Endothelial cell of umbilical vein (primary cell): ENCODE measurements around the gene KIAA2012. TPM values are rescaled to one million over a fixed set of nuclear protein-coding genes. Genes with fewer than 3 reads are reported as not detected.

Experiments used
- BruUV-seq: library from RNA; stranded (reverse); fragments of 400-500 nt; replicated peaks from 2 replicates; lab custom pipeline; 2021; lab: Mats Ljungman, UMichigan
- CTCF ChIA-PET: fragments of 300-600, 350-600 bp; sonication (Branson Sonifier 250); formaldehyde crosslinking; loops from one replicate; lab custom pipeline; 2021; ENCODE audit warnings: antibody characterized with exemption, inconsistent platforms; lab: Charles Lee
- POLR2A ChIA-PET: fragments of 300-600, 350-600 bp; sonication (Branson Sonifier 250); formaldehyde crosslinking; loops from one replicate; lab custom pipeline; 2021; ENCODE audit warnings: antibody characterized with exemption, inconsistent platforms; lab: Charles Lee
- DNase-seq: peaks from one replicate; pipeline ENCODE4 v3.0.0-alpha.2; 2011; ENCODE audit warnings: low read depth, low spot score
- FAIRE-seq: peaks from 2 replicates; lab custom pipeline; 2011; peaks lifted over from hg19 to GRCh38; lab: Jason Lieb, UNC
- H2AFZ ChIP-seq: 2 replicates; pipeline ENCODE4 v1.6.0; 2012; ENCODE audit warnings: low read depth, low read length, control low read depth, inconsistent platforms
- H3K27ac ChIP-seq: 2 replicates; pipeline ENCODE4 v1.5.1; 2011; ENCODE audit warnings: low read depth, mild to moderate bottlenecking, control low read depth, low read length, moderate library complexity; ENCODE audit not compliant: insufficient read depth
- H3K27me3 ChIP-seq, 2 experiments: 2 replicates each; pipeline versions ENCODE4 v1.6.0 to v1.6.1; 2011; ENCODE audit warnings: low read length in 2 of 2, mixed read lengths in 1 of 2; ENCODE audit not compliant: control insufficient read depth in 2 of 2, insufficient read depth in 2 of 2
- H3K36me3 ChIP-seq, 2 experiments: 2 replicates in 1 of 2; 3 replicates in 1 of 2; pipeline ENCODE4 v1.5.1; 2011; ENCODE audit warnings: low read length in 2 of 2, mild to moderate bottlenecking in 1 of 2, moderate library complexity in 1 of 2; ENCODE audit not compliant: control insufficient read depth in 2 of 2, insufficient read depth in 2 of 2; ENCODE audit errors: extremely low read depth in 1 of 2
- H3K4me1 ChIP-seq: 3 replicates; pipeline ENCODE4 v1.5.1; 2011; ENCODE audit warnings: mild to moderate bottlenecking, low read length; ENCODE audit not compliant: control insufficient read depth, insufficient read depth; ENCODE audit errors: extremely low read depth
- H3K4me2 ChIP-seq: 2 replicates; pipeline ENCODE4 v1.6.1; 2011; ENCODE audit warnings: low read length, control low read depth, mixed read lengths; ENCODE audit not compliant: insufficient read depth
- H3K4me3 ChIP-seq, 3 experiments: fragments of 200-600 bp in 1 of 3; sonication (generic), shearing (Covaris generic) in 1 of 3; replicated peaks in 1 of 3; 2 replicates each; pipeline ENCODE4 v1.5.1; 2011 to 2016; ENCODE audit warnings: control low read depth in 3 of 3, low read length in 3 of 3, mild to moderate bottlenecking in 2 of 3, inconsistent platforms in 1 of 3, low read depth in 1 of 3, moderate library complexity in 1 of 3; ENCODE audit not compliant: insufficient read depth in 1 of 3
- H3K79me2 ChIP-seq: 2 replicates; pipeline ENCODE4 v1.6.0; 2012; ENCODE audit warnings: low read length, inconsistent platforms; ENCODE audit not compliant: control insufficient read depth, insufficient read depth
- H3K9ac ChIP-seq: replicated peaks from 2 replicates; pipeline ENCODE3; 2011; ENCODE audit warnings: low read length, control low read depth; ENCODE audit not compliant: insufficient read depth; ENCODE audit errors: extremely low read depth
- H3K9me1 ChIP-seq: replicated peaks from 3 replicates; pipeline ENCODE4 v1.6.0; 2011; ENCODE audit warnings: mild to moderate bottlenecking, low read length; ENCODE audit not compliant: control insufficient read depth, insufficient read depth; ENCODE audit errors: extremely low read depth
- H3K9me3 ChIP-seq: replicated peaks from 2 replicates; pipeline ENCODE4 v1.5.1; 2012; ENCODE audit warnings: low read length, inconsistent platforms; ENCODE audit not compliant: control insufficient read depth, insufficient read depth
- H4K20me1 ChIP-seq: replicated peaks from 2 replicates; pipeline ENCODE3; 2011; ENCODE audit warnings: mild to moderate bottlenecking, low read length; ENCODE audit not compliant: control insufficient read depth, insufficient read depth; ENCODE audit errors: extremely low read depth
- CTCF ChIP-seq, 2 donors: IDR thresholded peaks; 1 replicate in 1 of 2; 2 replicates in 1 of 2; pipeline ENCODE4 v1.5.1; 2011; ENCODE audit warnings: low read length in 2 of 2, mild to moderate bottlenecking in 2 of 2, moderate library complexity in 2 of 2, control low read depth in 1 of 2, inconsistent platforms in 1 of 2, low read depth in 1 of 2; ENCODE audit not compliant: insufficient read depth in 1 of 2; ENCODE audit errors: extremely low read depth in 1 of 2
- EZH2 ChIP-seq: IDR thresholded peaks from 2 replicates; pipeline ENCODE4 v1.6.1; 2012; ENCODE audit warnings: borderline replicate concordance, low read depth, mild to moderate bottlenecking, moderate library complexity, low read length, inconsistent platforms; ENCODE audit not compliant: severe bottlenecking
- FOS ChIP-seq: IDR thresholded peaks from 2 replicates; pipeline ENCODE4 v1.6.1; 2011; ENCODE audit warnings: mild to moderate bottlenecking, low read length, moderate library complexity, borderline replicate concordance; ENCODE audit not compliant: insufficient read depth
- GATA2 ChIP-seq: IDR thresholded peaks from 2 replicates; pipeline ENCODE4 v1.7.0; 2011; ENCODE audit warnings: low read depth, mild to moderate bottlenecking, moderate library complexity, mixed read lengths, low read length; ENCODE audit not compliant: insufficient read length, insufficient read depth
- JUN ChIP-seq: IDR thresholded peaks from 2 replicates; pipeline ENCODE4 v1.6.1; 2011; ENCODE audit warnings: borderline replicate concordance, low read depth; ENCODE audit not compliant: insufficient read length, insufficient read depth
- MAX ChIP-seq: IDR thresholded peaks from 2 replicates; pipeline ENCODE4 v1.6.1; 2011; ENCODE audit not compliant: insufficient read depth, insufficient read length
- MYC ChIP-seq: IDR thresholded peaks from one replicate; pipeline ENCODE4 v1.6.1; 2011; ENCODE audit warnings: mild to moderate bottlenecking, low read depth, low read length
- POLR2A ChIP-seq: IDR thresholded peaks from 2 replicates; pipeline ENCODE4 v1.6.1; 2012; ENCODE audit warnings: low read depth, mild to moderate bottlenecking, control low read depth, low read length
- POLR2AphosphoS5 ChIP-seq: IDR thresholded peaks from 2 replicates; pipeline ENCODE4 v1.6.1; 2012; ENCODE audit warnings: low read depth, mild to moderate bottlenecking, control low read depth, low read length, moderate library complexity; ENCODE audit not compliant: insufficient read depth
- dilution Hi-C: fragments of 300-500 bp; cut with MboI; formaldehyde crosslinking; loops from one replicate; pipeline ENCODE4 v1.15.0; 2019; ENCODE audit warnings: low sequenced_read_pairs; ENCODE audit not compliant: extremely low pct_ligation_motif_present
- intact Hi-C: fragments of 100-400 bp; cut with micrococcal nuclease; formaldehyde crosslinking; loops from one replicate; pipeline ENCODE4 v1.10.0; 2022
- polyA plus RNA-seq, 4 experiments: library from polyadenylated mRNA; depleted of rRNA in 3 of 4; stranded (reverse) in 3 of 4; unstranded in 1 of 4; fragments of >200 nt; gene quantifications; 2 replicates each; pipeline versions ENCODE4 v1.2.1 to v1.2.3, GENCODE V29; 2011 to 2012; ENCODE audit warnings: missing spikeins in 1 of 4
- total RNA-seq: library from RNA; stranded (reverse); gene quantifications from 2 replicates; pipeline ENCODE4 v1.2.3, GENCODE V29; 2021

The KIAA2012 gene
- total and polyA plus RNA-seq, 2 donors (not counting 3 experiments of a cell fraction or from before 2014, with no cell fraction given): not detected

GRCh38 chr2:202112041-202112440 lies 39.0 kb downstream of the KIAA2012 start:
- H3K9me3 ChIP-seq: no peaks in the 10 kb centered on the region
- no peaks in the 10 kb centered on the region for H4K20me1 ChIP-seq
- no peak overlapping the region for H3K9ac ChIP-seq
- no peaks in the 10 kb centered on the region for H3K36me3 ChIP-seq
- no peak overlapping the region for H3K4me2 ChIP-seq
- H3K4me1 ChIP-seq: no peaks in the 10 kb centered on the region
- DNase-seq: no peak
- H3K9me1 ChIP-seq: no peaks in the 10 kb centered on the region
- peaks cover 14 to 21% of the 10 kb centered on the region in 2 experiments for H3K27me3 ChIP-seq
- CTCF ChIA-PET: no interaction called here
- POLR2A ChIA-PET: no interaction called here
- BruUV-seq: no TSS peak
- no peak overlapping the region for H3K4me3 ChIP-seq
- no peak for FAIRE-seq
- TF ChIP-seq FOS: no peak
- no peak for TF ChIP-seq POLR2AphosphoS5
- no peak for TF ChIP-seq EZH2
- TF ChIP-seq CTCF (IDR thresholded peaks at IDR 0.05; ENCODE audit: extremely low read depth in 1 of 2, insufficient read depth in 1 of 2, low read depth in 1 of 2, low read length in 2 of 2): no peak
- TF ChIP-seq JUN: no peak
- no peak for TF ChIP-seq POLR2A
- TF ChIP-seq MAX: no peak
- no peak for TF ChIP-seq MYC
- no peak for TF ChIP-seq GATA2
- H2AFZ ChIP-seq: no peak overlapping the region
- dilution Hi-C loops: no loop called here
- intact Hi-C loops: no loop called here
- no peaks in the 10 kb centered on the region for H3K79me2 ChIP-seq
- H3K27ac ChIP-seq: no peak overlapping the region
